ENCODE measurements around the gene SEMA7A.

Gene SEMA7A

DNA sequence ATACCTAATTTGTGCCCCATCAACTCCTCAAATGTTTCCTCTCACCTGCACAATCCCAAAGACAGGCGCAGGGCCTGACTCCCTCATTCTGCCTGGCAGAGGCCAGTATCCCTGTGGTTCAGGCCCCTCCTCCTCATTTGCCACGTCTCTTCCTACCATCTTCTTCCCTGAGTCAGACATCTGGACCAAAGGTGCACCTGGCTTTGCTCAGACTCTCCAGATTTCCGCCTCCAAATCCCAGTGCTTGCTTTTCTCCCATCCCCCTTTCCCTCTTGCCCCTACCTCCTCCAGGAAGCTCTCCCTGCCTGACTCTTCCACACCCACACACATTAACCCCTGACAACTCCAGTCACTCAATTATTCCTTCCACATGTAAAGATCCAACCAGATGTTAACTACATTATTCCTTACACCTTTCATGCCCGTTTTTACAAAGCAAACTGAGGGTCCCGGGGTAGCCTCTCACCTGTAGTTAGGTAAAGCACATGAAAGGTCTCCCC lies 19.6 kb downstream of the SEMA7A start:
- H3K9me2 ChIP-seq (replicated peaks; ENCODE audit: insufficient read depth, low read length) = no peaks in the 10 kb centered on the region
- no peak overlapping the region for H3K4me2 ChIP-seq (ENCODE audit: low read depth, low read length, poor library complexity, severe bottlenecking)
- TF ChIP-seq CTCF (IDR thresholded peaks at IDR 0.05; ENCODE audit: insufficient read depth, low read length, poor library complexity, severe bottlenecking) = no peak
- no peak for TF ChIP-seq EZH2phosphoT487 (conservative IDR thresholded peaks at IDR 0.05; ENCODE audit: low read length)
- no peak overlapping the region for H2AFZ ChIP-seq (ENCODE audit: low read depth, low read length, severe bottlenecking)
- no peak overlapping the region for H3K27ac ChIP-seq (ENCODE audit: low read depth, low read length)
- no peaks in the 10 kb centered on the region for H3F3A ChIP-seq (ENCODE audit: insufficient read depth)
- no peaks in the 10 kb centered on the region for H3K79me2 ChIP-seq (ENCODE audit: insufficient read depth, low read length)
- H3K9me3 ChIP-seq (ENCODE audit: insufficient read depth, low read length) = no peaks in the 10 kb centered on the region
- H3K9ac ChIP-seq (ENCODE audit: low read length) = no peak overlapping the region
- no peaks in the 10 kb centered on the region for H3K36me3 ChIP-seq (ENCODE audit: low read length)
- H3K27me3 ChIP-seq (ENCODE audit: low read length) = no peaks in the 10 kb centered on the region
- H4K20me1 ChIP-seq (ENCODE audit: low read depth, low read length) = no peaks in the 10 kb centered on the region
- H3K4me3 ChIP-seq (ENCODE audit: insufficient read depth, low read length, poor library complexity, severe bottlenecking) = no peak overlapping the region

- Histone ChIP-seq H3K27ac (ENCODE audit: low read depth, low read length) (no peak overlapping the region), H3K9ac (ENCODE audit: low read length) (no peak overlapping the region), H4K20me1 (ENCODE audit: low read depth, low read length) (no peaks in the 10 kb centered on the region), H3K9me3 (ENCODE audit: insufficient read depth, low read length) (no peaks in the 10 kb centered on the region), H3K9me2 (replicated peaks; ENCODE audit: insufficient read depth, low read length) (no peaks in the 10 kb centered on the region), H2AFZ (ENCODE audit: low read depth, low read length, severe bottlenecking) (no peak overlapping the region), H3K27me3 (ENCODE audit: low read length) (no peaks in the 10 kb centered on the region), H3K4me3 (ENCODE audit: insufficient read depth, low read length, poor library complexity, severe bottlenecking) (no peak overlapping the region), H3K36me3 (ENCODE audit: low read length) (no peaks in the 10 kb centered on the region), H3F3A (ENCODE audit: insufficient read depth) (no peaks in the 10 kb centered on the region), H3K4me2 (ENCODE audit: low read depth, low read length, poor library complexity, severe bottlenecking) (no peak overlapping the region), H3K79me2 (ENCODE audit: insufficient read depth, low read length) (no peaks in the 10 kb centered on the region)
- TF ChIP-seq CTCF (IDR thresholded peaks at IDR 0.05; ENCODE audit: insufficient read depth, low read length, poor library complexity, severe bottlenecking) (no peak), EZH2phosphoT487 (conservative IDR thresholded peaks at IDR 0.05; ENCODE audit: low read length) (no peak)
Measured at GRCh38 chr15:74413350-74414080, 20.2 kb downstream of the SEMA7A start.

GRCh38 chr15:74412159-74412558 lies 21.6 kb downstream of the SEMA7A start:
- no peaks in the 10 kb centered on the region for H4K20me1 ChIP-seq (ENCODE audit: low read depth, low read length)
- no peak overlapping the region for H3K9ac ChIP-seq (ENCODE audit: low read length)
- no peaks in the 10 kb centered on the region for H3K27me3 ChIP-seq (ENCODE audit: low read length)
- no peak overlapping the region for H3K27ac ChIP-seq (ENCODE audit: low read depth, low read length)
- TF ChIP-seq CTCF (IDR thresholded peaks at IDR 0.05; ENCODE audit: insufficient read depth, low read length, poor library complexity, severe bottlenecking) = no peak
- no peak for TF ChIP-seq EZH2phosphoT487 (conservative IDR thresholded peaks at IDR 0.05; ENCODE audit: low read length)
- no peaks in the 10 kb centered on the region for H3K79me2 ChIP-seq (ENCODE audit: insufficient read depth, low read length)
- H3K4me2 ChIP-seq (ENCODE audit: low read depth, low read length, poor library complexity, severe bottlenecking) = no peak overlapping the region
- no peak overlapping the region for H2AFZ ChIP-seq (ENCODE audit: low read depth, low read length, severe bottlenecking)
- H3F3A ChIP-seq (ENCODE audit: insufficient read depth) = no peaks in the 10 kb centered on the region
- no peak overlapping the region for H3K4me3 ChIP-seq (ENCODE audit: insufficient read depth, low read length, poor library complexity, severe bottlenecking)
- H3K9me2 ChIP-seq (replicated peaks; ENCODE audit: insufficient read depth, low read length) = no peaks in the 10 kb centered on the region
- no peaks in the 10 kb centered on the region for H3K36me3 ChIP-seq (ENCODE audit: low read length)
- H3K9me3 ChIP-seq (ENCODE audit: insufficient read depth, low read length) = no peaks in the 10 kb centered on the region
